Heart right ventricle (tissue), 16 donors: ENCODE measurements around the gene TRIM50. TPM values are rescaled to one million over a fixed set of nuclear protein-coding genes. Genes with fewer than 3 reads are reported as not detected.

Source experiments
- ATAC-seq, 8 donors: fragments of 200-7000 bp; cut with Tn5 transposase; one replicate each; pipeline ENCODE4 v1.9.1; 2020; ENCODE audit warnings: mild to moderate bottlenecking in 8 of 8, moderate library complexity in 8 of 8, moderate number of reproducible peaks in 1 of 8
- DNase-seq, 2 donors: peaks; one replicate each; pipeline ENCODE4 v3.0.0-alpha.2; 2020
- H3K27ac ChIP-seq, 10 donors: fragments of 200-600 bp; sonication (generic) in 2 of 10; one replicate each; pipeline versions ENCODE4 v1.5.0 to v1.8.0; 2020 to 2022; ENCODE audit warnings: mild to moderate bottlenecking in 3 of 10
- H3K27me3 ChIP-seq, 7 donors: fragments of 200-600 bp; one replicate each; pipeline ENCODE4 v1.8.0; 2021 to 2022; ENCODE audit warnings: mild to moderate bottlenecking in 2 of 7
- H3K36me3 ChIP-seq, 9 donors: fragments of 200-600 bp; sonication (generic) in 1 of 9; one replicate each; pipeline versions ENCODE4 v1.5.0 to v1.8.0; 2020 to 2022; ENCODE audit warnings: mild to moderate bottlenecking in 2 of 9
- H3K4me1 ChIP-seq, 9 donors: fragments of 200-600 bp; sonication (generic) in 1 of 9; one replicate each; pipeline versions ENCODE4 v1.5.0 to v1.8.0; 2020 to 2022; ENCODE audit warnings: mild to moderate bottlenecking in 4 of 9
- H3K4me3 ChIP-seq, 10 donors: fragments of 200-600 bp; sonication (generic) in 2 of 10; one replicate each; pipeline versions ENCODE4 v1.5.0 to v1.8.0; 2020 to 2022; ENCODE audit warnings: mild to moderate bottlenecking in 7 of 10, moderate library complexity in 2 of 10
- H3K9me3 ChIP-seq, 11 donors: fragments of 200-600 bp in 10 of 11; sonication (generic) in 2 of 11; one replicate each; pipeline versions ENCODE4 v1.5.0 to v1.8.0; 2013 to 2022; ENCODE audit warnings: mild to moderate bottlenecking in 2 of 11, control low read depth in 1 of 11, moderate library complexity in 1 of 11
- WGBS, 2 donors: extraction: QIAGEN DNeasy Blood & Tissue Kit; methylation state at CpG; one replicate each; pipeline ENCODE4 v1.1.7; 2013; ENCODE audit warnings: inconsistent platforms in 1 of 2; 5-methylcytosine and 5-hydroxymethylcytosine counted together
- intact Hi-C, 10 donors: fragments of 100-400 bp; cut with DNase I; formaldehyde crosslinking; loops; one replicate each; pipeline versions ENCODE4 v1.11.1 to v1.14.2; 2022
- polyA plus RNA-seq, 2 donors: library from polyadenylated mRNA; stranded (reverse); fragments of 200-250 nt; gene quantifications; one replicate each; pipeline ENCODE4 v1.2.3, GENCODE V29; 2013
- total RNA-seq, 10 donors: library from RNA; stranded (reverse); fragmentation: NEBNext Ultra II Directional in 3 of 10; extraction: Animal tissue kit (Norgen Biotek cat#: 25700) in 3 of 10; gene quantifications; one replicate each; pipeline versions ENCODE4 v1.2.1 to v1.2.4, GENCODE V29; 2021 to 2023
- TF ChIP-seq, protein P1 (sequence below), 9 donors: fragments of 200-600 bp; sonication (generic) in 2 of 9; IDR thresholded peaks; one replicate each; pipeline versions ENCODE4 v1.5.0 to v1.8.0; 2021 to 2022; ENCODE audit warnings: antibody characterized with exemption in 9 of 9, mild to moderate bottlenecking in 5 of 9, moderate library complexity in 1 of 9
- donor health status: Arrhythmogenic right ventricular cardiomyopathy.
- donor health status: ischemic (EF 13 %, LVEDD 7.1; RV severe dilation, severe dysfunction).
- donor health status: healthy with polysubstance abuse.
- donor health status: DM: no; HTN: yes; CAD: no.
- donor health status: DM: no; HTN: no; CAD: no.
- donor health status: ischemic (EF 25% LVEDD 6.9; RV normal size, moderate dysfunction).
- donor health status: ischemic (EF 25% LVEDD 5.7; RV mildly dilated, moderate dysfunction).
- donor health status: healthy.
- donor health status: DM: yes; HTN: yes; CAD: no.
- donor health status: Ischemic cardiomyopathy.
- donor health status: ischemic (EF 35%, LVEDD 5.7; RV mildly dilated, moderate dysfunction).
- donor health status: nonischemic (EF 11% LVEDD 7.7; RV severe dilation, severe dysfunction).
- donor health status: DM: yes; HTN: yes; CAD: no.
- donor health status: PGD.
- donor health status: ischemic (EF 29% LVEDD 5.4; RV normal size, mild dysfunction).
- donor health status: nonischemic (EF 23%, LVEDD 6.1; RV moderate dilation, normal function).

Gene TRIM50
- total and polyA plus RNA-seq, 12 donors = 0.04 to 0.62 (median 0.24) TPM; not detected in 4

DNA sequence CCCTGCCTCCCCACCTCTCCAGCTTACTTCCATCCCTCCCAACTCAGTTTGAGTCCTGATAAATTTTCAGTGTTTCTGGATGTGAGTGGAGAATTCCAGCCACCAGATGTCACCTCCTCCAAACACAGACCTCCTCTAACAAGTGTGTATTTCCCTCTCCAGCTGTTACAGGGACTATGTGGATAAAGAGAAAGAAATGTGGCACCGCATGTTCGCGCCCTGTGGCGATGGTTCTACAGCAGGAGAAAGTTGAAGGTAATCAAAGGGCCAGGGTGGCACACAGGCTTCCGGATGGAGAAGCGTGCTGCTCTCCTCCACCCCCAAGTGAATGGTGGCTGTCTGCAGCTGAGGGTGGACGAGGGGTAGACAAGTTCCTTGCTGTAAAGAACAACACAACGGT is 14.8 kb upstream of the TRIM50 start:
- intact Hi-C loops = loop anchor here in 8 of 10 donors (1.0 to 10.0 kb wide), 7 partner anchors 82 to 112 kb away; no protein-coding TSS in a partner anchor
- Histone ChIP-seq H3K9me3 (no peaks in the 10 kb centered on the region), H3K4me1 (peaks cover 0 to 7% (median 0%) of the 10 kb centered on the region in 9 donors), H3K36me3 (no peaks in the 10 kb centered on the region), H3K27ac (no peak overlapping the region), H3K27me3 (peaks cover 0 to 28% (median 9%) of the 10 kb centered on the region in 7 donors), H3K4me3 (peak overlapping the region in 4 of 10 donors; percentile 11 to 21 (median 20))
- ATAC-seq = peak in 7 of 8 donors; percentile 75 to 88 (median 81)
- TF ChIP-seq, protein P1, sequence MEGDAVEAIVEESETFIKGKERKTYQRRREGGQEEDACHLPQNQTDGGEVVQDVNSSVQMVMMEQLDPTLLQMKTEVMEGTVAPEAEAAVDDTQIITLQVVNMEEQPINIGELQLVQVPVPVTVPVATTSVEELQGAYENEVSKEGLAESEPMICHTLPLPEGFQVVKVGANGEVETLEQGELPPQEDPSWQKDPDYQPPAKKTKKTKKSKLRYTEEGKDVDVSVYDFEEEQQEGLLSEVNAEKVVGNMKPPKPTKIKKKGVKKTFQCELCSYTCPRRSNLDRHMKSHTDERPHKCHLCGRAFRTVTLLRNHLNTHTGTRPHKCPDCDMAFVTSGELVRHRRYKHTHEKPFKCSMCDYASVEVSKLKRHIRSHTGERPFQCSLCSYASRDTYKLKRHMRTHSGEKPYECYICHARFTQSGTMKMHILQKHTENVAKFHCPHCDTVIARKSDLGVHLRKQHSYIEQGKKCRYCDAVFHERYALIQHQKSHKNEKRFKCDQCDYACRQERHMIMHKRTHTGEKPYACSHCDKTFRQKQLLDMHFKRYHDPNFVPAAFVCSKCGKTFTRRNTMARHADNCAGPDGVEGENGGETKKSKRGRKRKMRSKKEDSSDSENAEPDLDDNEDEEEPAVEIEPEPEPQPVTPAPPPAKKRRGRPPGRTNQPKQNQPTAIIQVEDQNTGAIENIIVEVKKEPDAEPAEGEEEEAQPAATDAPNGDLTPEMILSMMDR (IDR thresholded peaks at IDR 0.05) = peak in 8 of 9 donors; percentile 10 to 67 (median 50)
- 29 to 35% methylated on average over 8 of the region's 8 CpGs for WGBS, 2 donors
- DNase-seq = peak in 1 of 2 donors; percentile 16

DNA sequence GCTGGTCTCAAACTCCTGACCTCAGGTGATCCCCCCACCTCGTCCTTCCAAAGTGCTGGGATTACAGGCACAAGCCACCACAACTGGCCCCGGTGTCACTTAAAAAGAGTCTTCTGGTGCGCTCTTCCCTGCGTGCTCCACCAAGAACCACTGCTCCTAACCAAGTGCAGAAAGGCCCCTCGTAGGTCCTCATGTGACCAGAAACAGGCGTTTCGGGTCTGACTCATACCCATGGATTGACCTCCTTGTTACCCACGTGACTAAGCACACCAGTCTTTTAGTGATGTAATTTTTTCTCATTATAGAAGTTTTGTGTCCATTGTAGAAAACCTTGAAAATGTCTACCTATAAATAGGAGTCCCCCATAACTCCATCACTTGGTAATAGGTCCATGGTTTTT is 14.0 kb upstream of the TRIM50 start:
- H3K27me3 ChIP-seq = peaks cover 0 to 28% (median 9%) of the 10 kb centered on the region in 7 donors

DNA sequence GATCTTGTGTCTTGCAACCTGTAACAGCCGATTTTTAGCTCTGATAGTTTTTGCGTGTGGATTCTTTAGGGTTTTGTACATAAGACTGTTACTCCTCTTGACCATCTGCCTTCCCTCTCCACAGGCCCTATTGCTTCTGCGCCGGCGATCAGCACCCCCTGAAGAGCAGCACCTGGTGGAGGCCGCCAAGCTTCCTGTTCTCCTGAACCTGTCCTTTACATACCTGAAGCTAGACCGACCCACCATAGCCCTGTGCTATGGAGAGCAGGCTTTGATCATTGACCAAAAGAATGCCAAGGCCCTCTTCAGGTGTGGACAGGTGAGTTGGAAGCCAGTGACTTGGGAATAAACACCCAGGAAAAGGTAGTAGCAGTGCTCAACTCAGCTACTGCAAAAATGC is 12.6 kb upstream of the TRIM50 start:
- H3K9me3 ChIP-seq = no peaks in the 10 kb centered on the region
- peaks cover 0 to 7% (median 0%) of the 10 kb centered on the region in 9 donors for H3K4me1 ChIP-seq
- H3K36me3 ChIP-seq = no peaks in the 10 kb centered on the region
- WGBS, 2 donors = 69 to 78% methylated on average over 7 of the region's 7 CpGs
- TF ChIP-seq, protein P1 (IDR thresholded peaks at IDR 0.05) = no peak
- ATAC-seq = no peak
- DNase-seq = no peak
- no peak overlapping the region for H3K27ac ChIP-seq
- peaks cover 0 to 28% (median 9%) of the 10 kb centered on the region in 7 donors for H3K27me3 ChIP-seq
- no peak overlapping the region for H3K4me3 ChIP-seq
- intact Hi-C loops = loop anchor here in 5 of 10 donors (5.0 to 10.0 kb wide), 4 partner anchors 84 to 112 kb away; no protein-coding TSS in a partner anchor

More for the DNA sequence above, 14.0 kb upstream of the TRIM50 start:
- TF ChIP-seq, protein P1 (IDR thresholded peaks at IDR 0.05) = no peak
- Histone ChIP-seq H3K4me3 (no peak overlapping the region), H3K9me3 (no peaks in the 10 kb centered on the region), H3K36me3 (no peaks in the 10 kb centered on the region), H3K27ac (no peak overlapping the region), H3K4me1 (peaks cover 0 to 7% (median 0%) of the 10 kb centered on the region in 9 donors)
- 62 to 67% methylated on average over 8 of the region's 8 CpGs for WGBS, 2 donors
- ATAC-seq (no peak), DNase-seq (no peak)
- intact Hi-C loops = loop anchor here in 8 of 10 donors (1.0 to 10.0 kb wide), 7 partner anchors 83 to 113 kb away; no protein-coding TSS in a partner anchor

DNA sequence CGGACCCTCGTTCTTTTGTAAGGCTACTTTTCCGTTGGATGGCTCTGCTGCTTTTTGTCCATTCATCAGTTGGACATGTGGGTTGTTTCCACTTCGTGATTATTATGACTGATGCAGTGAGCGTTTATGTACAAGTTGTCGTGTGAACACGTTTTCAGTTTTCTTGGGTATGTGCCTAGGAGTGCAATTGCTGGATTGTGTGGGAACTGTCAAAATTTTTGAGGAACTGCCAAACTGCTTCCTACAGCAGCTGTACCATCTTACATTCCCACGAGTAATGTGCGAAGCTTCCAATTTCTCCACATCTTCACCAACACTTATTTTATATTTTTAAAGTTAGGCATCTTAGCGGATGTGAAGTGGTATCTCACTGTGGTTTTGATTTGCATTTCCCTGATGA is 10.4 kb upstream of the TRIM50 start:
- DNase-seq (no peak), ATAC-seq (no peak)
- Histone ChIP-seq H3K36me3 (no peaks in the 10 kb centered on the region), H3K27ac (no peak overlapping the region), H3K9me3 (no peaks in the 10 kb centered on the region), H3K27me3 (peaks cover 0 to 26% (median 9%) of the 10 kb centered on the region in 7 donors), H3K4me3 (no peak overlapping the region), H3K4me1 (peaks cover 0 to 7% (median 0%) of the 10 kb centered on the region in 9 donors)
- TF ChIP-seq, protein P1 (IDR thresholded peaks at IDR 0.05) = no peak
- WGBS, 2 donors = 65 to 71% methylated on average over 10 of the region's 10 CpGs
- intact Hi-C loops = loop anchor here in 1 of 10 donors (10.0 kb wide), 1 partner anchor 106 kb away; no protein-coding TSS in a partner anchor
